Coronary artery (tissue), 2 donors: ENCODE measurements around the gene TMEM63C.

Experiments used
- DNase-seq: peaks from one replicate; pipeline ENCODE4 v3.0.0-alpha.2; 2017; ENCODE audit warnings: low spot score
- H3K27ac ChIP-seq, 2 donors: fragments of 200-600 bp; sonication (generic); one replicate each; pipeline ENCODE4 v1.5.1; 2016 to 2019
- H3K4me3 ChIP-seq: fragments of 200-600 bp; sonication (generic); 2 replicates; pipeline ENCODE4 v1.5.1; 2016; ENCODE audit warnings: mild to moderate bottlenecking, moderate library complexity
- CTCF ChIP-seq: fragments of 200-600 bp; sonication (generic); IDR thresholded peaks from one replicate; pipeline ENCODE4 v1.5.1; 2019; ENCODE audit warnings: antibody characterized with exemption

Gene TMEM63C

GRCh38 chr14:77268989-77269600, 87.5 kb downstream of the TMEM63C start:
- no peak overlapping the region for H3K27ac ChIP-seq
- no peak for TF ChIP-seq CTCF
- H3K4me3 ChIP-seq, result no peak overlapping the region
- DNase-seq, result no peak

- no peak overlapping the region for H3K27ac ChIP-seq
- no peak overlapping the region for H3K4me3 ChIP-seq
- DNase-seq, result no peak
- no peak for TF ChIP-seq CTCF
Measured at GRCh38 chr14:77270361-77271112, 88.9 kb downstream of the TMEM63C start.

GRCh38 chr14:77271113-77271710, 89.6 kb downstream of the TMEM63C start, which contains the start of gene NGB:
NGB (minus strand) TSS chr14:77271206; CDS start chr14:77270937, 269 bp downstream.
- no peak within 1 kb of the TSS for H3K4me3 ChIP-seq
- no peak for TF ChIP-seq CTCF
- no peak within 1 kb of the TSS for H3K27ac ChIP-seq
- DNase-seq, result no peak

- Histone ChIP-seq H3K4me3 (no peak overlapping the region), H3K27ac (no peak overlapping the region)
- DNase-seq, result no peak
- no peak for TF ChIP-seq CTCF
Measured at GRCh38 chr14:77272261-77272660, 90.7 kb downstream of the TMEM63C start.

- no peak for TF ChIP-seq CTCF
- DNase-seq, result no peak
- Histone ChIP-seq H3K27ac (no peak overlapping the region), H3K4me3 (no peak overlapping the region)
Measured at GRCh38 chr14:77273796-77274195, 92.2 kb downstream of the TMEM63C start.

- H3K27ac ChIP-seq, result no peak overlapping the region
- no peak for DNase-seq
Measured at GRCh38 chr14:77275041-77275580, 93.5 kb downstream of the TMEM63C start.

More at GRCh38 chr14:77275041-77275580, 93.5 kb downstream of the TMEM63C start:
- TF ChIP-seq CTCF, result no peak
- no peak overlapping the region for H3K4me3 ChIP-seq
